Measurements from ENCODE around the gene MX1.

MX1 gene

GRCh38 chr21:41504030-41504429 is 78.0 kb downstream of the MX1 start:
- H3K4me2 ChIP-seq = peak overlapping the region in 1 of 11 experiments; percentile 12; a peak in 2 of 22 replicates
- H3K9ac ChIP-seq = no peak overlapping the region
- peaks cover 25 to 37% (median 31%) of the 10 kb centered on the region in 11 experiments for H3K27me3 ChIP-seq
- no peaks in the 10 kb centered on the region for H3K36me3 ChIP-seq
- no peak overlapping the region for H3K4me3 ChIP-seq
- H4K20me1 ChIP-seq = no peaks in the 10 kb centered on the region; a peak in 1 of 22 replicates
- TF ChIP-seq Cebpa-rat (IDR thresholded peaks at IDR 0.05) = no peak
- H3K9me3 ChIP-seq (replicated peaks in 1 of 11) = peaks cover 9 to 19% (median 15%) of the 10 kb centered on the region in 11 experiments; a peak in 20 of 22 replicates
- no peak overlapping the region for H3K27ac ChIP-seq
- peaks cover 0 to 6% (median 0%) of the 10 kb centered on the region in 10 experiments; a peak in 1 of 20 replicates for H3K4me1 ChIP-seq

GRCh38 chr21:41506005-41506594 is 80.1 kb downstream of the MX1 start:
- H3K4me1 ChIP-seq = peaks cover 0 to 6% (median 0%) of the 10 kb centered on the region in 10 experiments; a peak in 1 of 20 replicates
- no peak overlapping the region for H3K9ac ChIP-seq
- peaks cover 25 to 44% (median 37%) of the 10 kb centered on the region in 11 experiments for H3K27me3 ChIP-seq
- no peaks in the 10 kb centered on the region; a peak in 1 of 22 replicates for H4K20me1 ChIP-seq
- H3K27ac ChIP-seq = no peak overlapping the region
- H3K4me3 ChIP-seq = no peak overlapping the region
- TF ChIP-seq Cebpa-rat (IDR thresholded peaks at IDR 0.05) = no peak
- peaks cover 9 to 19% (median 15%) of the 10 kb centered on the region in 11 experiments; a peak in 20 of 22 replicates for H3K9me3 ChIP-seq (replicated peaks in 1 of 11)
- no peak overlapping the region for H3K4me2 ChIP-seq
- no peaks in the 10 kb centered on the region for H3K36me3 ChIP-seq

- Histone ChIP-seq H3K9me3 (replicated peaks in 1 of 11) (peaks cover 9 to 19% (median 15%) of the 10 kb centered on the region in 11 experiments; a peak in 20 of 22 replicates), H3K27me3 (peaks cover 25 to 44% (median 37%) of the 10 kb centered on the region in 11 experiments), H3K4me2 (no peak overlapping the region), H3K9ac (no peak overlapping the region), H3K27ac (no peak overlapping the region), H3K36me3 (no peaks in the 10 kb centered on the region), H3K4me1 (peaks cover 0 to 6% (median 0%) of the 10 kb centered on the region in 10 experiments; a peak in 1 of 20 replicates), H4K20me1 (no peaks in the 10 kb centered on the region; a peak in 1 of 22 replicates), H3K4me3 (no peak overlapping the region)
- no peak for TF ChIP-seq Cebpa-rat (IDR thresholded peaks at IDR 0.05)
Measured at GRCh38 chr21:41506611-41507520, 80.8 kb downstream of the MX1 start.

DNA sequence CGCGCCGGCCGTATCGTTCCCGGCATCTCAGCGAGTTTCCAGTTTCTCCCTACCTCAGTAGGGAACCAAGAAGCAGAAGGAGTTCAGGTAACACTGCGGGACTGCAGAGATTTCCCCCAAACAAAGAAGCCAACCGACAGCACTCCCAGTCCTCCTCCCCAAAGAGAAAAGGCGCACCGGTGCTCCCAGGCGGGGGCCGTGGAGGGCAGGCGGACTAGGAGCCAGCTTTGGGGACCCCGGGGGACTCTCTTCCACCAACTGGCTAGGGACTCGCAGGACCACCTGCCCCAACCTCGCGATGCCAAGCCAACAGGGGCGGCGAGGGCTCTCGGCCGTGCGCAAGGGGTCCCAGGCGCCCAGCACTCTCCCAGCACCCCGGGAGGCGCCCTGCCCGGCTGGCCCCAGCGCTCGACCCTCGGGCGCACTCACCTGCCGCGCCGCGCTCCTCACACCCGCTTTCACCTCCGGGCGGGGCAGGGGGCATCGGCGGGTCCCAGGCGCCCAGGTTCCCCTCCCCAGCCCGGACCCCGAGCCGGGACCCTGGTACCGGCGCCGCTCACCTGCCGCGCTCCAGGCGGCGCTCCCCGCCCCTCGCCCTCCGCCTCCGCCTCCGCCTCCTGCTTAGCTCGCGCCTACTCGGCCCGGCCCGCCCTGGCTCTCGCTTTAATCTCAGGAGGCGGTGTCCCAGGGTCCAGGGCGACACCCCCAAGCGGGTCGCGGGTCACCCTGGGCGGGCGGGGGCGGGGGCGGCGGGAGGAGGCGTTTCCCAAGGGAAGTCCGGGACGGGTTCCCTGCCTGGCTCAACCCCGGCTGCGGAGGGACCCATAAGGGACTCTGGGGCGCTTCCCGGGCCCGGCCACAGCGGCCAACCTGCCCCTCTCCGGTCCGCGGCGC is 81.7 kb downstream of the MX1 start, which contains the start of gene TMPRSS2:
Gene TMPRSS2, minus strand, starts transcription at position 638 of the 894 bp plus-strand sequence. CDS start 10,025 bp downstream, outside the sequence.
- Histone ChIP-seq H3K27ac (no peak within 1 kb of the TSS), H3K4me3 (no peak within 1 kb of the TSS), H3K9ac (no peak within 1 kb of the TSS), H3K4me2 (no peak within 1 kb of the TSS), H4K20me1 (no peaks in the 10 kb centered on the region; a peak in 1 of 22 replicates), H3K9me3 (replicated peaks in 1 of 11) (peaks cover 9 to 19% (median 15%) of the 10 kb centered on the region in 11 experiments; a peak in 20 of 22 replicates), H3K36me3 (no peaks in the 10 kb centered on the region), H3K27me3 (peaks cover 25 to 44% (median 37%) of the 10 kb centered on the region in 11 experiments), H3K4me1 (peaks cover 0 to 6% (median 0%) of the 10 kb centered on the region in 10 experiments; a peak in 1 of 20 replicates)
- no peak for TF ChIP-seq Cebpa-rat (IDR thresholded peaks at IDR 0.05)

DNA sequence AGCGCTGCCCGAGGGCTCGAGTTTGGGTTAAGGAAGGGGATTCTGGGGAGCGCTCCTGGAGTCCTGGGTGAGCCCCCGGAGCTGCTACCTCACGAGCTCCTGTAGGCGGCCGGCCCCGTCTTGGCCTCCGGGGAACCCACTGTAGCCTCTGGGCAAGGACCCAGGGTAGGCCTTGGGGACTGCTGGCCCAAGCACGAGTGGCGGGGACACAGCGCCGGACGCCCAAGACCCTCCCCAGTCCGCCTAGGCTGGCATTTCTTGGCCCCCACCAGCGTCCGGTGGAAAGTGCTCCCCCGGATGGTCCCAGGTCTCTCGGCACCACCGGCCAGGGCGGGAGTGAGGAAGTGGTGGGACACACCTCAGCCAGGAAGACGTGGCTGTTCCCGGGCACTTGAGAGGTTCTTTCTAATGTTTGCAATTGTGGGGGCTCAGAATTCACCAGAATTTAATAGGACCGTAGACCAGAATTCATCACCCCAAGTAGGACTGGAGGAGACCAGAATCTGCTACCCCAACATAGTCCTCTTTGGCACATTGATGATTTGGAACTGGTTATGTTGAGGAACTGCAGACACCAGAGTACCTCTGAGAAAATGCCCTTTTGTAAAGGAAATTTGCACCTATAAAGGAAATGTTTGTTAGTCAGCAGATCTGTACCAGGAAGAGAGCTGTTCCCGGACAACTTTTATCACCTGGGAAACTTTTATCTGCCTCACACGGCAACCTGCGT is 82.5 kb downstream of the MX1 start:
- Histone ChIP-seq H3K4me3 (no peak overlapping the region), H3K36me3 (no peaks in the 10 kb centered on the region), H3K9ac (no peak overlapping the region), H3K27me3 (peaks cover 25 to 44% (median 37%) of the 10 kb centered on the region in 11 experiments), H4K20me1 (no peaks in the 10 kb centered on the region; a peak in 1 of 22 replicates), H3K4me2 (no peak overlapping the region), H3K4me1 (peaks cover 0 to 6% (median 0%) of the 10 kb centered on the region in 10 experiments; a peak in 1 of 20 replicates), H3K9me3 (replicated peaks in 1 of 11) (peaks cover 9 to 19% (median 15%) of the 10 kb centered on the region in 11 experiments; a peak in 20 of 22 replicates), H3K27ac (no peak overlapping the region)
- TF ChIP-seq Cebpa-rat (IDR thresholded peaks at IDR 0.05) = no peak

Data from BLaER1 treated with 17β-estradiol and CSF1 and Interleukin-3, amounts not matched to agents 10 nM and 100 nM (cell line).